ENCODE data around the gene SNN.

The SNN gene

DNA sequence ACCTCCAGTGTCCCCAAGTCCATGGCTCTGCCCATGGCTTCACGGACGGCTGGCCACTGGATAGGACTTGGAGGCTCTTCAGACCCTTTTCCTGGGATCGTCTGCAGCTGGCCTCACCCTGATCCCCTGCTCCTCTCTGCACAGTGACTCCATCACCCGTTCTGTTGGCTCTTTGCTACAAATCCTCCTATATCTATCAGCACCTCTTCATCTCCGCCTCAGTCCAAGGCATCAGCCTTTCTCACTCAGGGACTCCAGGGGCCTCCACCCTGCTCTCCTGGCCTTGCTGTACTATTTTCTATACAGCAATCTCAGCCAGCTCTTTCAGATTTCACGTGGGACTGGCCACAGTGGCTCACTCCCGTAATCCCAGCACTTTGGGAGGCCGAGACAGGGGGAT, 10.7 kb upstream of the SNN start:
- TF ChIP-seq CTCF (IDR thresholded peaks at IDR 0.05; ENCODE audit: insufficient read depth, missing control alignments), result no peak
- DNase-seq (ENCODE audit: insufficient read length, low spot score) (no peak), FAIRE-seq (no peak)

GRCh38 chr16:11658896-11659708, 9.2 kb upstream of the SNN start:
- FAIRE-seq (no peak), DNase-seq (ENCODE audit: insufficient read length, low spot score) (no peak)
- no peak for TF ChIP-seq CTCF (IDR thresholded peaks at IDR 0.05; ENCODE audit: insufficient read depth, missing control alignments)

DNA sequence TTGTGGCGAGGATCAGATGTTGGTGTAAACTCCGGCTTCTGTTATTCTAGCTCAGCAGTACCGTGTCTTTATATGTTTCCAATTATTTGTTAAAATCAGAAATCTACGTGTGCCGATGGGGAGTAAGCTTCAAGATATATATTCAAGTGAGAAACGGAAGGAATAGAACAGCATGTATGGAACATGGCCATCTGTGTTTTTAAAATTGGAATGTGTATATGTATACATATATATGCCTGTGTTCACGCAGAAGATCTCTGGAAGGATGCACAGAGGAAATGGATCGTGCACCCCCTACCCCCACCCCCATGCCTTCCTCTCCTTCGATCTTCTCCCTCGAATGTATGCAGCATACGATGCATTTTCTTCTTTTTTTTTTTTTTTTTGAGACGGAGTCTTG, 7.7 kb upstream of the SNN start:
- no peak for DNase-seq (ENCODE audit: insufficient read length, low spot score)
- no peak for TF ChIP-seq CTCF (IDR thresholded peaks at IDR 0.05; ENCODE audit: insufficient read depth, missing control alignments)
- no peak for FAIRE-seq

DNA sequence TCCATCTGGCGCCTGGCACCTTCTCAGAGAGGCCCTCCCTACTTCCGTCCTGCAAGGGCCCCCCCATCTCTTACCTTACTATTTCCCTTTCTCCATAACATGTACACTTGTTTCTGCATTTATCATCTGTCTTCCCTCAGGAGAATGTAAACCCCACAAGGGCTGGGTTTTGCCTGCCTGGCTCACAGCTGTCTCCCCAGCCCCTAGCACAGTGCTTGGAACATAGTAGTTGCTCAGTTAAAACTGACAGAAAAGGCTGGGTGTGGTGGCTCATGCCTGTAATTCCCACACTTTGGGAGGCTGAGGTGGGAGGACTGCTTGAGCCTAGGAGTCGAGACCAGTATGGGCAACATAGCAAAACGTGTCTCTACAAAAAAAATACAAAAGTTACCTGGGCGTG, 5.7 kb upstream of the SNN start:
- DNase-seq (ENCODE audit: insufficient read length, low spot score) (no peak), FAIRE-seq (no peak)
- TF ChIP-seq CTCF (IDR thresholded peaks at IDR 0.05; ENCODE audit: insufficient read depth, missing control alignments), result no peak

DNA sequence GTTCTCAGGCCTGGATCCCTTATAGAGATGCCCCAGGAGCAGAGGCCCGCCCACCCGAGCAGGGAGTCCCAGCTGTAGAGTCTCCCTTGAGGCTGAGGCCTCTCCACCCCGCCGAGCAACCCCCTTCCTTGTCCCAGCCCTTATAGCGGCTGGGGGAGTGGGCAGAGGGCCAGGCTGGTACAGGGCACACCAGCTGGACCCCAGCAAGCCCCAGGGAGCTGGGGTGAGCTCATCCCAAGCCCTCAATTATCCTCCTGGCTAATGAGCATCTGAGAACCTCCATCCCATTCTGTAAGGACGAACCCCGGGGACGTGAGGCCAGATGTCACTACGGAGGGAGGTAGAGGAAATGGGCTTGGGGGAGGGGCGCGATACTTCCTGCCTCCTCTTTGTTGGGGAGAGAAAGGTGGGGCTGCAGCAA, 3.2 kb upstream of the SNN start:
- no peak for DNase-seq (ENCODE audit: insufficient read length, low spot score)
- no peak for FAIRE-seq
- no peak for TF ChIP-seq CTCF (IDR thresholded peaks at IDR 0.05; ENCODE audit: insufficient read depth, missing control alignments)

- FAIRE-seq (no peak), DNase-seq (ENCODE audit: insufficient read length, low spot score) (no peak)
- TF ChIP-seq CTCF (IDR thresholded peaks at IDR 0.05; ENCODE audit: insufficient read depth, missing control alignments), result no peak
Measured at GRCh38 chr16:11666103-11667055, 1.9 kb upstream of the SNN start.
